ENCODE results near the gene MCC.

The MCC gene

GRCh38 chr5:113218200-113218599 is 270.1 kb downstream of the MCC start:
- no peak for DNase-seq

GRCh38 chr5:113217619-113218184 is 270.6 kb downstream of the MCC start:
- no peak for DNase-seq

- DNase-seq, result no peak
Measured at GRCh38 chr5:113216545-113216944, 271.7 kb downstream of the MCC start.

- DNase-seq, result no peak
Measured at GRCh38 chr5:113215401-113216060, 272.7 kb downstream of the MCC start.

GRCh38 chr5:113214606-113215323 is 273.5 kb downstream of the MCC start:
- no peak for DNase-seq

GRCh38 chr5:113213551-113214425 is 274.5 kb downstream of the MCC start:
- peak; percentile 52 for DNase-seq

GRCh38 chr5:113212244-113212920 is 275.9 kb downstream of the MCC start:
- no peak for DNase-seq

- DNase-seq, result no peak
Measured at GRCh38 chr5:113209498-113209897, 278.8 kb downstream of the MCC start.

- DNase-seq, result no peak
Measured at GRCh38 chr5:113205807-113206206, 282.4 kb downstream of the MCC start.

GRCh38 chr5:113205323-113205722 is 282.9 kb downstream of the MCC start:
- DNase-seq, result no peak

GRCh38 chr5:113204525-113205161 is 283.6 kb downstream of the MCC start:
- no peak for DNase-seq

GRCh38 chr5:113203916-113204315 is 284.3 kb downstream of the MCC start:
- DNase-seq, result no peak

- DNase-seq, result peak; percentile 75
Measured at GRCh38 chr5:113202746-113203716, 285.2 kb downstream of the MCC start.

GRCh38 chr5:113202287-113202686 is 286.0 kb downstream of the MCC start:
- DNase-seq, result no peak

- no peak for DNase-seq
Measured at GRCh38 chr5:113201715-113202114, 286.5 kb downstream of the MCC start.

GRCh38 chr5:113199122-113199905 is 288.9 kb downstream of the MCC start:
- peak; percentile 62 for DNase-seq

- DNase-seq, result no peak
Measured at GRCh38 chr5:113197456-113198200, 290.6 kb downstream of the MCC start.

GRCh38 chr5:113195771-113196170 is 292.5 kb downstream of the MCC start:
- DNase-seq, result no peak

- no peak for DNase-seq
Measured at GRCh38 chr5:113195251-113195650, 293.0 kb downstream of the MCC start.

All from retina (tissue), 1 donor.